H1 (cell line): Measurements from ENCODE around the gene RTN4. TPM values are rescaled to one million over a fixed set of nuclear protein-coding genes. Genes with fewer than 3 reads are reported as not detected.

Source experiments
- CTCF ChIA-PET: fragments of 300-600 bp; sonication (Branson Sonifier 250); formaldehyde crosslinking; loops from one replicate; lab custom pipeline; 2021; ENCODE audit not compliant: partially characterized antibody; lab: Charles Lee
- POLR2A ChIA-PET: fragments of 300-600 bp; sonication (Branson Sonifier 250); formaldehyde crosslinking; loops from one replicate; lab custom pipeline; 2021; ENCODE audit warnings: inconsistent platforms; ENCODE audit not compliant: partially characterized antibody; lab: Charles Lee
- DNase-seq, 2 experiments: peaks; one replicate each; pipeline versions ENCODE4 v3.0.0 to v3.0.0-alpha.2; 2010 to 2022; ENCODE audit warnings: low spot score in 2 of 2, low read depth in 1 of 2, mixed read lengths in 1 of 2
- FAIRE-seq: peaks from 2 replicates; lab custom pipeline; 2011; peaks lifted over from hg19 to GRCh38; lab: Jason Lieb, UNC
- H2AFZ ChIP-seq: 2 replicates; pipeline ENCODE4 v1.8.1; 2012; ENCODE audit warnings: low read length, inconsistent platforms
- H2AK5ac ChIP-seq: 2 replicates; pipeline ENCODE4 v1.6.1; 2013; ENCODE audit warnings: low read depth, low read length
- H2BK120ac ChIP-seq: replicated peaks from 2 replicates; pipeline ENCODE3; 2013; ENCODE audit warnings: low read depth, low read length, inconsistent platforms
- H2BK12ac ChIP-seq: 2 replicates; pipeline ENCODE4 v1.6.1; 2013; ENCODE audit warnings: low read depth, low read length
- H2BK15ac ChIP-seq: 2 replicates; pipeline ENCODE4 v1.6.1; 2013; ENCODE audit warnings: low read length
- H2BK20ac ChIP-seq: 2 replicates; pipeline ENCODE4 v1.6.1; 2013; ENCODE audit warnings: low read length
- H2BK5ac ChIP-seq: 2 replicates; pipeline ENCODE4 v1.6.1; 2013; ENCODE audit warnings: low read depth, low read length
- H3K14ac ChIP-seq: 2 replicates; pipeline ENCODE4 v1.6.1; 2013; ENCODE audit warnings: inconsistent platforms; ENCODE audit not compliant: insufficient read length
- H3K18ac ChIP-seq: 2 replicates; pipeline ENCODE4 v1.6.1; 2013; ENCODE audit warnings: low read length; ENCODE audit errors: extremely low read depth
- H3K23ac ChIP-seq: 2 replicates; pipeline ENCODE4 v1.6.1; 2013; ENCODE audit warnings: inconsistent platforms; ENCODE audit not compliant: insufficient read length
- H3K23me2 ChIP-seq: 2 replicates; pipeline ENCODE4 v1.6.1; 2013; ENCODE audit warnings: low read depth, low read length
- H3K27ac ChIP-seq: 2 replicates; pipeline ENCODE4 v1.6.1; 2011; ENCODE audit warnings: low read depth, low read length, inconsistent platforms
- H3K27me3 ChIP-seq, 4 experiments: replicated peaks in 1 of 4; 1 replicate in 1 of 4; 2 replicates in 3 of 4; pipeline versions ENCODE4 v1.6.1 to v1.8.1; 2011 to 2013; ENCODE audit warnings: low read length in 3 of 4, mild to moderate bottlenecking in 3 of 4, inconsistent platforms in 2 of 4, mixed read lengths in 2 of 4, moderate library complexity in 1 of 4; ENCODE audit not compliant: control insufficient read depth in 3 of 4, insufficient read depth in 3 of 4; ENCODE audit errors: extremely low read depth in 1 of 4
- H3K36me3 ChIP-seq, 4 experiments: 2 replicates each; pipeline versions ENCODE4 v1.6.1 to v1.8.1; 2011 to 2013; ENCODE audit warnings: mild to moderate bottlenecking in 4 of 4, low read length in 3 of 4, moderate library complexity in 2 of 4, control low read depth in 1 of 4, inconsistent platforms in 1 of 4; ENCODE audit not compliant: insufficient read depth in 4 of 4, control insufficient read depth in 2 of 4
- H3K4ac ChIP-seq: replicated peaks from 2 replicates; pipeline ENCODE3; 2013; ENCODE audit warnings: low read length, low read depth, mixed read lengths, inconsistent platforms; ENCODE audit not compliant: insufficient read length
- H3K4me1 ChIP-seq, 4 experiments: replicated peaks in 1 of 4; 1 replicate in 1 of 4; 2 replicates in 3 of 4; pipeline versions ENCODE4 v1.6.1 to v1.8.1; 2011 to 2013; ENCODE audit warnings: low read length in 3 of 4, inconsistent platforms in 2 of 4, mixed read lengths in 1 of 4; ENCODE audit not compliant: insufficient read depth in 4 of 4, control insufficient read depth in 3 of 4
- H3K4me2 ChIP-seq, 2 experiments: 2 replicates each; pipeline versions ENCODE4 v1.6.1 to v1.8.1; 2011 to 2013; ENCODE audit warnings: low read depth in 2 of 2, low read length in 2 of 2, control low read depth in 1 of 2, inconsistent platforms in 1 of 2, mild to moderate bottlenecking in 1 of 2; ENCODE audit not compliant: insufficient read depth in 1 of 2
- H3K4me3 ChIP-seq, 4 experiments: fragments of 200-600, 300-600 bp in 1 of 4; sonication (generic), shearing (Covaris generic), sonication (Bioruptor Twin) in 1 of 4; 2 replicates each; pipeline versions ENCODE4 v1.5.1 to v1.8.1; 2011 to 2016; ENCODE audit warnings: low read length in 4 of 4, low read depth in 3 of 4, control low read depth in 2 of 4, inconsistent platforms in 2 of 4, mild to moderate bottlenecking in 2 of 4, mixed read lengths in 1 of 4, moderate library complexity in 1 of 4; ENCODE audit not compliant: insufficient read depth in 2 of 4; ENCODE audit errors: extremely low read depth in 1 of 4
- H3K56ac ChIP-seq: replicated peaks from 2 replicates; pipeline ENCODE3; 2013; ENCODE audit warnings: low read depth, mild to moderate bottlenecking, mixed read lengths, low read length, inconsistent platforms; ENCODE audit not compliant: insufficient read length
- H3K79me1 ChIP-seq: 2 replicates; pipeline ENCODE4 v1.6.1; 2013; ENCODE audit warnings: low read depth, low read length, control low read depth
- H3K79me2 ChIP-seq, 2 experiments: 2 replicates each; pipeline versions ENCODE4 v1.6.1 to v1.8.1; 2012 to 2013; ENCODE audit warnings: low read length in 2 of 2, mild to moderate bottlenecking in 2 of 2, inconsistent platforms in 1 of 2; ENCODE audit not compliant: insufficient read depth in 2 of 2, control insufficient read depth in 1 of 2
- H3K9ac ChIP-seq, 4 experiments: replicated peaks in 1 of 4; 1 replicate in 1 of 4; 2 replicates in 3 of 4; pipeline versions ENCODE4 v1.6.1 to v1.8.1; 2011 to 2013; ENCODE audit warnings: low read depth in 3 of 4, low read length in 3 of 4, control low read depth in 2 of 4, mild to moderate bottlenecking in 2 of 4, moderate library complexity in 2 of 4, inconsistent platforms in 1 of 4; ENCODE audit errors: extremely low read depth in 1 of 4
- H3K9me3 ChIP-seq, 2 experiments: 2 replicates each; pipeline versions ENCODE4 v1.6.1 to v1.8.1; 2012 to 2013; ENCODE audit warnings: mild to moderate bottlenecking in 2 of 2, moderate library complexity in 2 of 2, control low read depth in 1 of 2, inconsistent platforms in 1 of 2, low read depth in 1 of 2, low read length in 1 of 2, mixed read lengths in 1 of 2; ENCODE audit not compliant: insufficient read depth in 2 of 2
- H4K20me1 ChIP-seq, 2 experiments: replicated peaks in 1 of 2; 2 replicates each; pipeline versions ENCODE3 to v1.8.1; 2011 to 2013; ENCODE audit warnings: inconsistent platforms in 2 of 2, low read length in 2 of 2, mild to moderate bottlenecking in 1 of 2; ENCODE audit not compliant: insufficient read depth in 2 of 2, control insufficient read depth in 1 of 2
- H4K5ac ChIP-seq: 2 replicates; pipeline ENCODE4 v1.6.1; 2013; ENCODE audit warnings: low read length, low read depth, mixed read lengths, inconsistent platforms; ENCODE audit not compliant: insufficient read length
- H4K8ac ChIP-seq: 2 replicates; pipeline ENCODE4 v1.8.0; 2013; ENCODE audit warnings: mild to moderate bottlenecking, moderate library complexity, low read length, inconsistent platforms; ENCODE audit not compliant: insufficient read depth; ENCODE audit errors: extremely low read depth
- H4K91ac ChIP-seq: replicated peaks from 2 replicates; pipeline ENCODE3; 2013; ENCODE audit warnings: low read length, mixed read lengths, inconsistent platforms; ENCODE audit not compliant: insufficient read length
- ASH2L ChIP-seq: fragments of 200-600, 300-600 bp; sonication (generic); IDR thresholded peaks from one replicate; pipeline ENCODE4 v1.7.1; 2017; ENCODE audit warnings: low read length
- EP300 ChIP-seq, 2 experiments: IDR thresholded peaks; 1 replicate in 1 of 2; 2 replicates in 1 of 2; pipeline ENCODE4 v1.6.1; 2011 to 2012; ENCODE audit warnings: low read depth in 2 of 2, low read length in 2 of 2, mild to moderate bottlenecking in 2 of 2, borderline replicate concordance in 1 of 2, inconsistent platforms in 1 of 2, moderate library complexity in 1 of 2
- JUND ChIP-seq: IDR thresholded peaks from 2 replicates; pipeline ENCODE4 v1.6.1; 2011; ENCODE audit warnings: mild to moderate bottlenecking, improper control_type of control experiment, low read length
- SP4 ChIP-seq: IDR thresholded peaks from 2 replicates; pipeline ENCODE4 v1.6.1; 2012; ENCODE audit warnings: low read length, inconsistent platforms
- TAF1 ChIP-seq: IDR thresholded peaks from 2 replicates; pipeline ENCODE4 v1.6.1; 2011; ENCODE audit warnings: mild to moderate bottlenecking, low read depth, low read length
- ZNF274 ChIP-seq: IDR thresholded peaks from 2 replicates; pipeline ENCODE4 v1.7.0; 2012; ENCODE audit warnings: low read length, borderline replicate concordance; ENCODE audit errors: extremely low read depth
- WGBS, 2 experiments: shearing (Covaris generic) in 1 of 2; methylation state at CpG; one replicate each; pipeline versions ENCODE4 v1.1.6 to v1.1.7; 2013 to 2015; ENCODE audit warnings: low lambda C conversion rate in 2 of 2, mixed read lengths in 2 of 2, inconsistent platforms in 1 of 2, low coverage in 1 of 2, missing lambda C conversion rate in 1 of 2; ENCODE audit not compliant: insufficient replicate concordance in 2 of 2, insufficient coverage in 1 of 2, insufficient read length in 1 of 2; ENCODE audit errors: extremely low coverage in 1 of 2, missing lambda C conversion rate in 1 of 2; 5-methylcytosine and 5-hydroxymethylcytosine counted together
- polyA plus RNA-seq, 7 experiments: library from polyadenylated mRNA; depleted of rRNA in 3 of 7; stranded (reverse) in 5 of 7; unstranded in 2 of 7; fragments of >200 nt in 5 of 7; fragments of 200-250 nt in 2 of 7; gene quantifications; 1 replicate in 5 of 7; 2 replicates in 1 of 7; 4 replicates in 1 of 7; pipeline versions ENCODE4 v1.2.1 to v1.2.3, GENCODE V29; 2011 to 2013; ENCODE audit warnings: missing spikeins in 2 of 7, mixed read lengths in 2 of 7
- total RNA-seq: library from RNA; stranded (reverse); fragmentation: NEBNext Ultra II Directional; extraction: Animal tissue kit (Norgen Biotek cat#: 25700); gene quantifications from 2 replicates; pipeline ENCODE4 v1.2.1, GENCODE V29; 2021

RTN4 gene
- total and polyA plus RNA-seq, 2 of the 8 experiments (the other 6 are each of a cell fraction or from before 2014, with no cell fraction given): 179 to 242 TPM

- Histone ChIP-seq H2BK12ac (no peak overlapping the region), H2AFZ (no peak overlapping the region), H3K36me3 (no peaks in the 10 kb centered on the region), H3K4ac (no peak overlapping the region), H3K79me2 (peaks cover 13 to 100% of the 10 kb centered on the region in 2 experiments; a peak in 3 of 4 replicates), H4K20me1 (peaks cover 7 to 12% of the 10 kb centered on the region in 2 experiments), H3K9me3 (no peaks in the 10 kb centered on the region), H2AK5ac (no peak overlapping the region), H3K23ac (no peak overlapping the region), H3K4me2 (no peak overlapping the region), H4K91ac (no peak overlapping the region), H3K56ac (no peak overlapping the region), H2BK15ac (no peak overlapping the region), H3K27me3 (no peaks in the 10 kb centered on the region), H3K14ac (no peak overlapping the region), H4K8ac (no peak overlapping the region), H3K79me1 (no peaks in the 10 kb centered on the region), H3K23me2 (no peaks in the 10 kb centered on the region), H4K5ac (no peak overlapping the region), H2BK5ac (no peak overlapping the region), H2BK20ac (no peak overlapping the region), H3K9ac (no peak overlapping the region), H3K18ac (no peak overlapping the region), H3K27ac (no peak overlapping the region), H2BK120ac (no peak overlapping the region), H3K4me1 (peaks cover 0 to 4% (median 3%) of the 10 kb centered on the region in 4 experiments; a peak in 2 of 7 replicates), H3K4me3 (no peak overlapping the region)
- WGBS, 2 experiments: 85% methylated on average over 1 of the region's 1 CpG; no CpG with 5 or more reads in 1 of the 2 experiments
- DNase-seq (no peak), FAIRE-seq (no peak)
- TF ChIP-seq ZNF274 (no peak), EP300 (IDR thresholded peaks at IDR 0.05; ENCODE audit: borderline replicate concordance in 1 of 2, low read depth in 2 of 2, low read length in 2 of 2) (no peak), TAF1 (no peak), ASH2L (no peak), JUND (no peak), SP4 (no peak)
- ChIA-PET CTCF (interaction anchor here (0.8 to 4.4 kb wide), 9 partner anchors 8 to 161 kb away, joined by 3 to 20 read pairs (median 8); no protein-coding TSS in a partner anchor), POLR2A (interaction anchor here (1.4 to 1.9 kb wide), 2 partner anchors 8 to 37 kb away, joined by 5 read pairs; partner anchors contain the start of gene RTN4)
Observed at GRCh38 chr2:55013936-55014335, 36.3 kb downstream of the RTN4 start.
